ENCODE measurements around the gene APOC3.
"Not testable (repeated sequence)": the region's sequence is repeated elsewhere in the genome, so short reads cannot be mapped to it uniquely, and the experiment has no call there.

APOC3 gene

DNA sequence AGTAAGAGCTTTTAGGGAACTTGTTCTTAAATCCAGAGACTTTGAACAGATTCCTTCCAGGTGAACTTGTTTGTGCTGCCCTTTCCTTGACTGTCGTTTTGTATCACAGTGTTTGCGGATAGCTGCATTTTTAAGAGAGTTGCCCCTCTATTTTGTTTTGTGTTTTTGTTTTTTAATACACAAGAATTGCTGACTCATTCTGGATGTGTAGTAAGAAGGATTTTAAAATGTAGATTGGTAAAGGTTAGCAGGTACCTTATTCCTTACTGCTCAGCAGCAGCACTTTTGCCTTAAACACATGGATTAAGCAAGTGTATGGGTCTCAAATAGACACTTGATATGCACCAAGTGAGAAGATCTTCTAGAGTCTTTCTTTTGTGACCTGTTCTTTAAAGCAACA is 29.1 kb upstream of the APOC3 start:
- TF ChIP-seq, protein P1, sequence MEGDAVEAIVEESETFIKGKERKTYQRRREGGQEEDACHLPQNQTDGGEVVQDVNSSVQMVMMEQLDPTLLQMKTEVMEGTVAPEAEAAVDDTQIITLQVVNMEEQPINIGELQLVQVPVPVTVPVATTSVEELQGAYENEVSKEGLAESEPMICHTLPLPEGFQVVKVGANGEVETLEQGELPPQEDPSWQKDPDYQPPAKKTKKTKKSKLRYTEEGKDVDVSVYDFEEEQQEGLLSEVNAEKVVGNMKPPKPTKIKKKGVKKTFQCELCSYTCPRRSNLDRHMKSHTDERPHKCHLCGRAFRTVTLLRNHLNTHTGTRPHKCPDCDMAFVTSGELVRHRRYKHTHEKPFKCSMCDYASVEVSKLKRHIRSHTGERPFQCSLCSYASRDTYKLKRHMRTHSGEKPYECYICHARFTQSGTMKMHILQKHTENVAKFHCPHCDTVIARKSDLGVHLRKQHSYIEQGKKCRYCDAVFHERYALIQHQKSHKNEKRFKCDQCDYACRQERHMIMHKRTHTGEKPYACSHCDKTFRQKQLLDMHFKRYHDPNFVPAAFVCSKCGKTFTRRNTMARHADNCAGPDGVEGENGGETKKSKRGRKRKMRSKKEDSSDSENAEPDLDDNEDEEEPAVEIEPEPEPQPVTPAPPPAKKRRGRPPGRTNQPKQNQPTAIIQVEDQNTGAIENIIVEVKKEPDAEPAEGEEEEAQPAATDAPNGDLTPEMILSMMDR (IDR thresholded peaks at IDR 0.05; ENCODE audit: poor library complexity, severe bottlenecking), result no peak
- no peak for ATAC-seq (ENCODE audit: low read depth)

DNA sequence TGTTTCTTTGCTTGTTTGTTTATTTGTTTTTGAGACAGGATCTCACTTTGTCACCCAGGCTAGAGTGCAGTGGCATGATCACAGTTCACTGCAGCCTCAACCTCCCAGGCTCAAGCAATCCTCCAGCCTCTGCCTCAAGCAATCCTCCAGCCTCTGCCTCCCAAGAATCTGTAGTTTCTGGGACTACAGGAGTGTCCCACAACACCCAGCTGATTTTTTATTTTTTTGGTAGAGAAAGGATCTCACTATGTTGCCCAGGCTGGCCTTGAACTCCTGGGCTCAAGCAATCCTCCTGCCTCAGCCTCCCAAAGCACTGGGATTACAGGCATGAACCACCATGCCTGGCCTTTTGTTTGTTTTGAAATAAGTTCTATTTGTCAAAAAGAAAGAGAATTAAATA is 28.0 kb upstream of the APOC3 start:
- not testable (repeated sequence) for ATAC-seq (ENCODE audit: low read depth); H3K36me3 ChIP-seq (ENCODE audit: low read depth); H3K4me1 ChIP-seq (ENCODE audit: insufficient read depth, poor library complexity, severe bottlenecking); H3K27me3 ChIP-seq (ENCODE audit: insufficient read depth, poor library complexity, severe bottlenecking); DNase-seq (ENCODE audit: low spot score); H3K9me3 ChIP-seq (ENCODE audit: severe bottlenecking); H3K27ac ChIP-seq (ENCODE audit: poor library complexity, severe bottlenecking); H3K4me3 ChIP-seq (ENCODE audit: severe bottlenecking)

More for the DNA sequence above, 29.1 kb upstream of the APOC3 start:
- no peaks in the 10 kb centered on the region for H3K4me1 ChIP-seq (ENCODE audit: insufficient read depth, poor library complexity, severe bottlenecking)
- H3K27me3 ChIP-seq (ENCODE audit: insufficient read depth, poor library complexity, severe bottlenecking), result no peaks in the 10 kb centered on the region
- no peak overlapping the region for H3K4me3 ChIP-seq (ENCODE audit: severe bottlenecking)
- no peak overlapping the region for H3K27ac ChIP-seq (ENCODE audit: poor library complexity, severe bottlenecking)
- no peaks in the 10 kb centered on the region for H3K36me3 ChIP-seq (ENCODE audit: low read depth)
- no peak for DNase-seq (ENCODE audit: low spot score)
- H3K9me3 ChIP-seq (ENCODE audit: severe bottlenecking), result no peaks in the 10 kb centered on the region

DNA sequence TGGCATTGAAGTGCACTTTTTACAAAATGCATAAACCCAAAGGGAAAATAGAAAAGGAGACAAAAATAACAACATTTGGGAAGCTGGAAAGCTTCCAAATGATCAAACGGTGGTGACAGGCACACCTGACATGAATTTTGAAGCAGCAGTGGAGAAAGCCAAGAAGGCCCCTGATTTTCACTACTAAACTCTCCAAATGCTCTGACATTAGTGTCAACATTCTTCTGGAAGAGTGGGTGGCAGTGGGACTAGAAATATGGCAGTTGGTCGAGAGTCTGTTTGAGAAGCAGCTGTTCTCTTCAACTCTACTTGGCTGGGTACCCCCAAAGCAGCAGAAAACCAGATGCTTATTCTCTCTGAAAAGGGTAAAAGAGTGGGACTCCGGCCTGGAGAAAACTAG is 25.7 kb upstream of the APOC3 start:
- Histone ChIP-seq H3K4me1 (ENCODE audit: insufficient read depth, poor library complexity, severe bottlenecking) (no peaks in the 10 kb centered on the region), H3K36me3 (ENCODE audit: low read depth) (no peaks in the 10 kb centered on the region), H3K4me3 (ENCODE audit: severe bottlenecking) (no peak overlapping the region), H3K9me3 (ENCODE audit: severe bottlenecking) (no peaks in the 10 kb centered on the region), H3K27ac (ENCODE audit: poor library complexity, severe bottlenecking) (no peak overlapping the region), H3K27me3 (ENCODE audit: insufficient read depth, poor library complexity, severe bottlenecking) (no peaks in the 10 kb centered on the region)
- TF ChIP-seq, protein P1 (IDR thresholded peaks at IDR 0.05; ENCODE audit: poor library complexity, severe bottlenecking), result no peak
- ATAC-seq (ENCODE audit: low read depth) (no peak), DNase-seq (ENCODE audit: low spot score) (no peak)

DNA sequence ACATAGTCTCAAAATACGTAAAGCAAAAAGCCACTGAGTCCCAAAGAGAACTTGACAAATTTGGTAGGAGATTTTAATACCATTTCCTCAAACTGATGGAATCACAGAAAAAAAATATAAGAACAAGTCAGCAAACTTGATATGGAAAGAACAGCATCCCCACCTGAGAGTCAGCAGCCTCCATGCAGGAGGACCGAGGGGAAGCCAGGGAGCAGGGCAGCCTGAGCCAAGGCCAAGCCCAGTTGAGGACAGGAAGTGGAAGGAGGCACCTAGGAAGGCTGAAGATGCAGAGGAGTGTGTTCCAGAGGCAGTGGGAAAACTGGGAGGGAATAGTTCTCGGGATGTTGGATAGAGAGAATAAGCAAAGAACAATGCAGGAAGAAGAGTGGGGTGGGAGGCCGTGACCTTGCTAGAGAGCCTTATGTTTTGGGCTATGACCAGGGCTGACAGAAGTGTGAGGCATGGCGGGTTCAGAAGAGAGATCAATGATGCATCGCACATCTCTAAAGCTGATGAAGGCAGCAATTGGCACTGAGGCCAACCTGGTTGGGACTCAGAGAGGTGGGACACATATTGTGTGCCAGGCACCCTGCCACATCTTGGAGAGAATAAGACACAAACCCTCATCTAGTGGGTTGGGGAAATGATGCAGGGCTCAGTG is 22.0 kb upstream of the APOC3 start:
- no peak for ATAC-seq (ENCODE audit: low read depth)
- Histone ChIP-seq H3K27ac (ENCODE audit: poor library complexity, severe bottlenecking) (no peak overlapping the region), H3K4me1 (ENCODE audit: insufficient read depth, poor library complexity, severe bottlenecking) (no peaks in the 10 kb centered on the region), H3K27me3 (ENCODE audit: insufficient read depth, poor library complexity, severe bottlenecking) (no peaks in the 10 kb centered on the region), H3K36me3 (ENCODE audit: low read depth) (no peaks in the 10 kb centered on the region), H3K4me3 (ENCODE audit: severe bottlenecking) (no peak overlapping the region), H3K9me3 (ENCODE audit: severe bottlenecking) (peaks cover 2% of the 10 kb centered on the region)
- no peak for DNase-seq (ENCODE audit: low spot score)
- TF ChIP-seq, protein P1 (IDR thresholded peaks at IDR 0.05; ENCODE audit: poor library complexity, severe bottlenecking), result no peak

DNA sequence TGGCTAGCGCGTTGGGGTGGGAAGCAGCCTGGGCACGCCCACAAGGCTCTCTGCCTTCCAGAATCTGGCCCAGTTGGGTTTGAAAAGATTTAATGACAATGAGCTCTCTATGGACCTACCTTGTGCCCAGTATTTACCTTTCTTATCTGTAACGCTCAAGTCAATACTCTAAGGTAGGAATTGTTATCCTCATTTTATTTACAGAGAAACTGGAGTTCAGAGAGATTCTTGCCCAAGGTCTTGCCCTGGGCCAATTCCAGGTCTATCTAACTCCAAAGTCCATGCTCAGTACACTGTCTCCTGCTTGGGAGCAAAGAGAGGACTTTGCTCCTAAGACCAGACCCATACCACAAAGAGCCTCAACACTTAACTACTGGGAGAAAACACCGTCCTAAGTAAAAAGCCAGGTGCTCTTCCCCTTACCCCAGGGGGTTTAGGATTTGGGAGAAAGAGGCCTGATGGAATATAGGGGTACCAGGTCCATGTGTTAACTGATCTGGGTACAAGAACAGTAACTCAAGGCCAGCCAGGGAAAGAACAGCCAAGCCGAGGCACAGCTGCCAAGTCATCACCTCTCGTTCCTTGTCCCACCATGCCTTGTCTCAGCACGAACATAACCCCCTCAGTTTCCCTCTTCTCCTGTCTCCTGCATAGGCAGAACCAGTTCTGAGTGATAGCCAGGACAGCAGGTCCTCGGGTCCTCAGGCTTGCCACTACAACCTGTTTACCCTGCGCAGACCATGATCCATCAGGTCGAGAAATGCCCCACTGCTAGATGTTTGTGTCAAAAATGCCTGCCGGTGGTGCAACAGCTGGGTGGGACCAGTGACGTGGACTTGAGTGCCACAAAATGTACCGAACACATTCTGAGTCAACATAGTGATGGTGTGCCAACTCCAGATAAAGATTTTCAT is 21.2 kb upstream of the APOC3 start:
- H3K9me3 ChIP-seq (ENCODE audit: severe bottlenecking), result peaks cover 2% of the 10 kb centered on the region
- no peak for DNase-seq (ENCODE audit: low spot score)
- H3K27ac ChIP-seq (ENCODE audit: poor library complexity, severe bottlenecking), result no peak overlapping the region
- TF ChIP-seq, protein P1 (IDR thresholded peaks at IDR 0.05; ENCODE audit: poor library complexity, severe bottlenecking), result no peak
- ATAC-seq (ENCODE audit: low read depth), result 0 out of 3 replicates have a peak, but pooled peaks have one; percentile 21
- no peak overlapping the region for H3K4me3 ChIP-seq (ENCODE audit: severe bottlenecking)
- no peaks in the 10 kb centered on the region for H3K4me1 ChIP-seq (ENCODE audit: insufficient read depth, poor library complexity, severe bottlenecking)
- H3K27me3 ChIP-seq (ENCODE audit: insufficient read depth, poor library complexity, severe bottlenecking), result no peaks in the 10 kb centered on the region
- no peaks in the 10 kb centered on the region for H3K36me3 ChIP-seq (ENCODE audit: low read depth)

Measured in RWPE2 (cell line).